ENCODE measurements around the gene TNK1. TPM values are rescaled to one million over a fixed set of nuclear protein-coding genes. Genes with fewer than 3 reads are reported as not detected.

The TNK1 gene
- total and polyA plus RNA-seq, 9 of the 15 experiments (the other 6 are each of a cell fraction or from before 2014, with no cell fraction given): 0.28 to 5.2 (median 2.1) TPM

DNA sequence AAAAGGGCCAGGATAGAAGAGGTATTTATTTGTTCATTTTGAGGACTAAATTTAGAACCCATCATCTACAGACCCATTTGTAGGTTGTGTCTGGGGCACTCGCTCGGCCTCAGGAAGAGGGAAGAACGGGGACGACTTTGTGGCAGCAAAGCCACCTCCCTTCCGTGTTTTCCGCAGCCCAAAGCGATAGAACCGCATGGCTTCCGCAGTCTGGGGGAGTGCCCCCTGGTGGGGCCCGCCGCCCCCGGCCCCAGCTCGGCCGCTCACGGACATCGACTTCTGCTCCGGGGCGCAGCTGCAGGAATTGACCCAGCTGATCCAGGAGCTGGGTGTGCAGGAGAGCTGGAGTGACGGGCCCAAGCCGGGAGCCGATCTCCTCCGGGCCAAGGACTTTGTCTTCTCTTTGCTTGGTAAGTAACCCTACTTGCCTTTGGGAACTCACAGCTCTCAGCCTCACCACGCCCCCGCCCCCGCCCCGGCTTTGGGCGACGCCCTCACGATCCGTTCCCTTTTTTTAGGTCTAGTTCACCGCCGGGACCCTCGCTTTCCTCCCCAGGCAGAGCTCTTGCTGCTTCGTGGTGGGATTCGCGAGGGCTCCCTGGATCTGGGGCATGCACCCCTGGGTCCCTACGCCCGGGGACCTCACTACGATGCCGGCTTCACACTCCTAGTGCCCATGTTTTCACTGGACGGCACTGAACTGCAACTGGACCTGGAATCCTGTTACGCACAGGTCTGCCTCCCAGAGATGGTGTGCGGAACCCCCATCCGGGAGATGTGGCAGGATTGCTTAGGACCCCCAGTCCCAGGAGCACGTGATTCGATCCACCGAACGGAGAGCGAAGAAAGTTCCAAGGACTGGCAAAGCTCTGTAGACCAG lies 55.0 kb downstream of the TNK1 start (continued):
- TF ChIP-seq, protein P1, sequence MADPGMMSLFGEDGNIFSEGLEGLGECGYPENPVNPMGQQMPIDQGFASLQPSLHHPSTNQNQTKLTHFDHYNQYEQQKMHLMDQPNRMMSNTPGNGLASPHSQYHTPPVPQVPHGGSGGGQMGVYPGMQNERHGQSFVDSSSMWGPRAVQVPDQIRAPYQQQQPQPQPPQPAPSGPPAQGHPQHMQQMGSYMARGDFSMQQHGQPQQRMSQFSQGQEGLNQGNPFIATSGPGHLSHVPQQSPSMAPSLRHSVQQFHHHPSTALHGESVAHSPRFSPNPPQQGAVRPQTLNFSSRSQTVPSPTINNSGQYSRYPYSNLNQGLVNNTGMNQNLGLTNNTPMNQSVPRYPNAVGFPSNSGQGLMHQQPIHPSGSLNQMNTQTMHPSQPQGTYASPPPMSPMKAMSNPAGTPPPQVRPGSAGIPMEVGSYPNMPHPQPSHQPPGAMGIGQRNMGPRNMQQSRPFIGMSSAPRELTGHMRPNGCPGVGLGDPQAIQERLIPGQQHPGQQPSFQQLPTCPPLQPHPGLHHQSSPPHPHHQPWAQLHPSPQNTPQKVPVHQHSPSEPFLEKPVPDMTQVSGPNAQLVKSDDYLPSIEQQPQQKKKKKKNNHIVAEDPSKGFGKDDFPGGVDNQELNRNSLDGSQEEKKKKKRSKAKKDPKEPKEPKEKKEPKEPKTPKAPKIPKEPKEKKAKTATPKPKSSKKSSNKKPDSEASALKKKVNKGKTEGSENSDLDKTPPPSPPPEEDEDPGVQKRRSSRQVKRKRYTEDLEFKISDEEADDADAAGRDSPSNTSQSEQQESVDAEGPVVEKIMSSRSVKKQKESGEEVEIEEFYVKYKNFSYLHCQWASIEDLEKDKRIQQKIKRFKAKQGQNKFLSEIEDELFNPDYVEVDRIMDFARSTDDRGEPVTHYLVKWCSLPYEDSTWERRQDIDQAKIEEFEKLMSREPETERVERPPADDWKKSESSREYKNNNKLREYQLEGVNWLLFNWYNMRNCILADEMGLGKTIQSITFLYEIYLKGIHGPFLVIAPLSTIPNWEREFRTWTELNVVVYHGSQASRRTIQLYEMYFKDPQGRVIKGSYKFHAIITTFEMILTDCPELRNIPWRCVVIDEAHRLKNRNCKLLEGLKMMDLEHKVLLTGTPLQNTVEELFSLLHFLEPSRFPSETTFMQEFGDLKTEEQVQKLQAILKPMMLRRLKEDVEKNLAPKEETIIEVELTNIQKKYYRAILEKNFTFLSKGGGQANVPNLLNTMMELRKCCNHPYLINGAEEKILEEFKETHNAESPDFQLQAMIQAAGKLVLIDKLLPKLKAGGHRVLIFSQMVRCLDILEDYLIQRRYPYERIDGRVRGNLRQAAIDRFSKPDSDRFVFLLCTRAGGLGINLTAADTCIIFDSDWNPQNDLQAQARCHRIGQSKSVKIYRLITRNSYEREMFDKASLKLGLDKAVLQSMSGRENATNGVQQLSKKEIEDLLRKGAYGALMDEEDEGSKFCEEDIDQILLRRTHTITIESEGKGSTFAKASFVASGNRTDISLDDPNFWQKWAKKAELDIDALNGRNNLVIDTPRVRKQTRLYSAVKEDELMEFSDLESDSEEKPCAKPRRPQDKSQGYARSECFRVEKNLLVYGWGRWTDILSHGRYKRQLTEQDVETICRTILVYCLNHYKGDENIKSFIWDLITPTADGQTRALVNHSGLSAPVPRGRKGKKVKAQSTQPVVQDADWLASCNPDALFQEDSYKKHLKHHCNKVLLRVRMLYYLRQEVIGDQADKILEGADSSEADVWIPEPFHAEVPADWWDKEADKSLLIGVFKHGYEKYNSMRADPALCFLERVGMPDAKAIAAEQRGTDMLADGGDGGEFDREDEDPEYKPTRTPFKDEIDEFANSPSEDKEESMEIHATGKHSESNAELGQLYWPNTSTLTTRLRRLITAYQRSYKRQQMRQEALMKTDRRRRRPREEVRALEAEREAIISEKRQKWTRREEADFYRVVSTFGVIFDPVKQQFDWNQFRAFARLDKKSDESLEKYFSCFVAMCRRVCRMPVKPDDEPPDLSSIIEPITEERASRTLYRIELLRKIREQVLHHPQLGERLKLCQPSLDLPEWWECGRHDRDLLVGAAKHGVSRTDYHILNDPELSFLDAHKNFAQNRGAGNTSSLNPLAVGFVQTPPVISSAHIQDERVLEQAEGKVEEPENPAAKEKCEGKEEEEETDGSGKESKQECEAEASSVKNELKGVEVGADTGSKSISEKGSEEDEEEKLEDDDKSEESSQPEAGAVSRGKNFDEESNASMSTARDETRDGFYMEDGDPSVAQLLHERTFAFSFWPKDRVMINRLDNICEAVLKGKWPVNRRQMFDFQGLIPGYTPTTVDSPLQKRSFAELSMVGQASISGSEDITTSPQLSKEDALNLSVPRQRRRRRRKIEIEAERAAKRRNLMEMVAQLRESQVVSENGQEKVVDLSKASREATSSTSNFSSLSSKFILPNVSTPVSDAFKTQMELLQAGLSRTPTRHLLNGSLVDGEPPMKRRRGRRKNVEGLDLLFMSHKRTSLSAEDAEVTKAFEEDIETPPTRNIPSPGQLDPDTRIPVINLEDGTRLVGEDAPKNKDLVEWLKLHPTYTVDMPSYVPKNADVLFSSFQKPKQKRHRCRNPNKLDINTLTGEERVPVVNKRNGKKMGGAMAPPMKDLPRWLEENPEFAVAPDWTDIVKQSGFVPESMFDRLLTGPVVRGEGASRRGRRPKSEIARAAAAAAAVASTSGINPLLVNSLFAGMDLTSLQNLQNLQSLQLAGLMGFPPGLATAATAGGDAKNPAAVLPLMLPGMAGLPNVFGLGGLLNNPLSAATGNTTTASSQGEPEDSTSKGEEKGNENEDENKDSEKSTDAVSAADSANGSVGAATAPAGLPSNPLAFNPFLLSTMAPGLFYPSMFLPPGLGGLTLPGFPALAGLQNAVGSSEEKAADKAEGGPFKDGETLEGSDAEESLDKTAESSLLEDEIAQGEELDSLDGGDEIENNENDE (IDR thresholded peaks at IDR 0.05; ENCODE audit: low read depth, low read length): no peak
- TF ChIP-seq BACH1 (tag; IDR thresholded peaks at IDR 0.05) (no peak), FOXP1 (CRISPR knock-in tag; IDR thresholded peaks at IDR 0.05) (no peak)
- TF ChIP-seq, protein P2, sequence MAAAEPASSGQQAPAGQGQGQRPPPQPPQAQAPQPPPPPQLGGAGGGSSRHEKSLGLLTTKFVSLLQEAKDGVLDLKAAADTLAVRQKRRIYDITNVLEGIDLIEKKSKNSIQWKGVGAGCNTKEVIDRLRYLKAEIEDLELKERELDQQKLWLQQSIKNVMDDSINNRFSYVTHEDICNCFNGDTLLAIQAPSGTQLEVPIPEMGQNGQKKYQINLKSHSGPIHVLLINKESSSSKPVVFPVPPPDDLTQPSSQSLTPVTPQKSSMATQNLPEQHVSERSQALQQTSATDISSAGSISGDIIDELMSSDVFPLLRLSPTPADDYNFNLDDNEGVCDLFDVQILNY (CRISPR knock-in tag; IDR thresholded peaks at IDR 0.05): no peak
